GM21825 (cell line): ENCODE measurements around the gene AATF.

Experiments
- ATAC-seq: cut with Tn5 transposase; IDR thresholded peaks from one replicate; pipeline ENCODE4 v1.9.1; 2021; ENCODE audit warnings: mild to moderate bottlenecking, moderate library complexity; ENCODE audit not compliant: unreplicated experiment

Gene AATF

GRCh38 chr17:36977066-36977465, 28.3 kb downstream of the AATF start:
- ATAC-seq: no peak

DNA sequence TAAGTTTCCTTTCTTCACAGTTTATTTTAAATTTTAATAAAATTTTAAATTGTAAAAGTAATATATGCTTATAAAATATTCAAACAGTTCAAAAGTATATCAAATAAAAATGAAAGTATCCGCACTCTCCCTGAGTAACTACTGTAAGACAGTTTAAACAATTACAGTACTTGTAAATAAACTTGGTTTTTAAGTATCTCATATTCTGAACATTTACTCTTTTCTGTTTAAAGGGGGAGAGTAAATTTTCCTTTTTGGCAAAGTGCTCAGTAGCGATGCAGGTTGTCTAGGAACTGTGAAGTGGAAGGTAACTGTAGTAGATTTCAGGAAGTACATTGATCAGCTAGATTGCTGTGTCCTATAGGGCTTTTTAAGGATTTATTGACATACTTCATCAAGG, 28.8 kb downstream of the AATF start:
- ATAC-seq: no peak

- ATAC-seq: no peak
These were observed 30.2 kb downstream of the AATF start for GRCh38 chr17:36978810-36979564.

DNA sequence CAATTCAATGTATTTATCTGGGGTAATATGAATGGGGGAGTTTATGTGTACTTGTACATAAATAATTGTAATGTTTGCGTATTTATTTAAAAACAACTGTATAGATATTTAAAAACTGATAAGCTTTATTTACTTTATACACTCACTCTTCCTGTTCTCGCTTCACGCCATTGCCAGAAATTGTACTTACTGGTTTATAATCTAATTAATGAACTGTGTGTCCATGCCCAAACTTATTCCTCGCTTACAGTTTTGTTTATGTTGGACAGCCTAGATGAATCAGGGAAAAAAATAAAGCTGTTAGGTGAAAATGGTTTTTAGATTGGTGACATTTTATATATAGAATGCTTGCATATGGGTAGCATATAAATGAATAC, 30.8 kb downstream of the AATF start:
- ATAC-seq: no peak

DNA sequence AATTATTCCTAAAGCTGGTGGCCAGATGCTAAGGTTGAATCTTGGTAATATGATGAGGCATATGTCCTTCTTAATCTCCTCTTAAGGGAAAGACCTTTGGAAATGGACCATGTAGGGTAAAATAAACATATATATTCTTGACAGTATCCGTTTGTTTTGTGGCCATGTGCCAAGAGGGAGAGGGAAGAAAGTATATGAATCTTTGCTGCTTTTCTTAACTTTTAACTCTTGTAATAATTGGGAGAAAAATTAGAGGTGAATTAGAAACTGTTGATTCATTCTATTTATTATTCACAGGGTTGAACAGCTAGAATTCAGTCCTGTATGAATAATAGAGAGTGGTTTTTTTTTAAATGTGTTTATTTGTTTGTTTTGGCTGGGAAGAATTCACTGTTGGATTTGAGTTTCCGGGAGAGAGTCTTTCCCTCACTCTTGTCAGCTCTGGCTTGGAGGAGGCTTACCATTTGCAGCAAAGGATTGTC, 31.6 kb downstream of the AATF start:
- no peak for ATAC-seq

- ATAC-seq: no peak
These were observed 34.9 kb downstream of the AATF start for GRCh38 chr17:36983618-36984017.

DNA sequence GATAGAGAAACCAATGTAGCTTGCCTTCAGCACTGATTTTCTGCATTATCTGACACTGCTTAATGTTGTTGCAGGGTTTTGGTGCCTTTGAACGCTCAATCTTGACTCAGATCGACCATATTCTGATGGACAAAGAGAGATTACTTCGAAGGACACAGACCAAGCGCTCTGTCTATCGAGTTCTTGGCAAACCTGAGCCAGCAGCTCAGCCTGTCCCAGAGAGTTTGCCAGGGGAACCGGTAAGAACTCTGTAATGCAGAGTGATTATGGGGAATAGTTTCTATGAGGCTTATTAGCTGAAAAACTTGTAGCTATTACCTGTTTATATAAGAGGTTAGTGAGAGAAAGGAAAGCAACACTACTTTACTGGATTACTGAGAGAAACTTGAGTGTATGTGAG, 40.4 kb downstream of the AATF start:
- no peak for ATAC-seq

GRCh38 chr17:36992701-36993100, 43.9 kb downstream of the AATF start:
- no peak for ATAC-seq

DNA sequence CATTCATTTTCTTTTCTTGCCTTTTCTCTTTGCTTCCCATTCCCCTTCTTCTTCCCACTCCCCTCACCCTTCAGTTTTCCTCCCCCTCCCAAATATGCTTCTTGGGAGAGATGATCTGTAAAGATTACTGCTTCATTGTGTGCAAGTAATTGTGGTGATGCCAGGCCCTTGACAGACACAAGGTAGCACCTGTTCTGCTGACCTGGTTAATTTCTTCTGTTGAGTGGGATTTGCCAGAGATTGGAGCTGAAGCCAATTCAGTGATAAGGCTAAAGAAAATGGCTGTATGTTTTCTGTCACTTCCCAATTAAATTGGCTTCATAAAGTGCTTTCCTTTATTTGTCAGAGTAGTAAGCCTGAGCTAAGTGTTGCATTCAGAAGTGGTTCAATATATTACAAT, 44.5 kb downstream of the AATF start:
- ATAC-seq: no peak

GRCh38 chr17:36994438-36994837, 45.7 kb downstream of the AATF start:
- no peak for ATAC-seq

DNA sequence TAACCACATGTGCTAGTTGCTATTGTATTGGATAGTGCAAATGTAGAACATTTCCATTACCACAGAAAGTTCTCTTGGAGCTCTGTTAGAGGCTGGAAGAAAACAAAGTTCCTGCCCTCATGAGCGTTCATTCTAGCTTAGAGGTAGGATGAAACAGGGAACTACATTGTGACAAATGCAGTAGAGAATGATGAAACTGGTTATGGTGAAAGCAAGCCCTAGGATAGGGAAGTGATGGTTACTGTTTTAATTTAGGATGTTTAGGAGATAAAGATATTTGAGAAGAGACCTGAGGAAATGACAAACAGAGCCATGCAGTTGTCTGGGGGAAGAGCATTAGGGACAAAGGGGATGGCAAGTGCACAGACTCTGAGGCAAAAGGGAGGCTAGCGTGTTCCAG, 50.7 kb downstream of the AATF start:
- no peak for ATAC-seq

- no peak for ATAC-seq
These were observed 68.0 kb downstream of the AATF start for GRCh38 chr17:37016780-37017179.

DNA sequence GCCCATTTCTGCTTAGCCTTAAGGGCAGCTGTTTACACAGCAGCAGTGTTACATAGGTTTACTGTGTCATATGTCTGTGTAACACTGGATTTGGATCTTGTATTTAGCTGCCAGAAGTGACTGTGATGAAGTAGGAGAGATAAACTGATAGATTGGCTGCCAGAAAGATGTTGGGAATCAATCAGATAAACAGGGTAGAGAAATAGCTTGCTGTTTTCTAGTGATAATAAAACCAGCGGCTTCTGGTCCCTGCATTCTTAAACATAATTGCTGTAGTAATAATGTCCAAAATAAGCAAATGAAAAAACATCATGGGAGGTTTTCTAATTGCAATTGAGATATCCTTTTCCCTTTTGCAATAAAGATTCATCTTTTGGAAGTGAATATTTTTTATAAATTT, 68.7 kb downstream of the AATF start:
- no peak for ATAC-seq

DNA sequence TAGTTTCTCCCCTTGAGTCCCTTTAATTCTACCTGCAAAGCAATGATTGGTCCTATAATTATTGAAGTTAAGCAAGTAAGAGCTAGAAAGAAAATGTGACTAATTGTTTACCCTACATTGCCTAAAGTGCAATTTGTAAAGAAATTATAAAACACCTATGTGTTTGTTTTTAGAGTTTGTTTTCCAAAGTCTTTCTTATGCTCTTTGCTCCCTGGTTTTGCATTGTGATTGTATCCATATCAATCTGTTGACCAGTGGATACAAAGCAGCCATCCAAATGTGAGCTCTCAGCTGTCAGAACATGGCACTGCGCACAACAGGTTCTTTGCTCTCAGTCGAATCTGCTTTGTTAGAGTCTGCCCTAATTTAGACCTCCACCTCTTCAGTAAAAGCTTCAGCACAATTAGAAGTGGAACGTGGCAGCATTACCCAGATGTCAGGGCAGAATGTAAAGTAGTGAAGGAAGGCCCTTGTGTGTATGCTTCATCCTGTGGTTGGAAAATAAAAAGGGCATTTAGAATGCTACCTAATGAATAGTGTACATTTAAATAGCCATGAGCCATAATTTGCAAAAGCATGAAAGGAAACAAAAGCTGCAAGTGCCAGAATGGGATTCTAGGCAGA, 70.5 kb downstream of the AATF start:
- ATAC-seq: no peak

DNA sequence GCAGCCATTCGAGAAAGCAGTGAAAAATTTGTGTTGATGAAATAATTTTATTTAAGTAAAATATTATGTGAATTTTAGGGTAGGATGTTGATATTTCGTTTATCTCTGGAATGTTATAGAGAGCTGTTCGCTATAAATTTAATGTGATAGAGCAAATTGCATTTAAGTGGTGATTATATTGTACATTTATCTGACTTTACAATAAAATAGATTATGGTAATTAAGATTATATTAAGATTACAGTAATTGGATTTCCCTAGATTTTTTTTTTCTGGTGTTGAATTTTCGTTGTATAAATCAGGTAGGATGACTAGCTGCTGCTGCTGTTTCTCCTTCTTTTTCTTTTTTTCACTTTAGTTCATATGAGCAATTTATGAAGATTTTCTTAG, 71.0 kb downstream of the AATF start:
- ATAC-seq: no peak

GRCh38 chr17:37024181-37024637, 75.5 kb downstream of the AATF start:
- ATAC-seq: no peak

GRCh38 chr17:37025238-37025637, 76.5 kb downstream of the AATF start:
- no peak for ATAC-seq

DNA sequence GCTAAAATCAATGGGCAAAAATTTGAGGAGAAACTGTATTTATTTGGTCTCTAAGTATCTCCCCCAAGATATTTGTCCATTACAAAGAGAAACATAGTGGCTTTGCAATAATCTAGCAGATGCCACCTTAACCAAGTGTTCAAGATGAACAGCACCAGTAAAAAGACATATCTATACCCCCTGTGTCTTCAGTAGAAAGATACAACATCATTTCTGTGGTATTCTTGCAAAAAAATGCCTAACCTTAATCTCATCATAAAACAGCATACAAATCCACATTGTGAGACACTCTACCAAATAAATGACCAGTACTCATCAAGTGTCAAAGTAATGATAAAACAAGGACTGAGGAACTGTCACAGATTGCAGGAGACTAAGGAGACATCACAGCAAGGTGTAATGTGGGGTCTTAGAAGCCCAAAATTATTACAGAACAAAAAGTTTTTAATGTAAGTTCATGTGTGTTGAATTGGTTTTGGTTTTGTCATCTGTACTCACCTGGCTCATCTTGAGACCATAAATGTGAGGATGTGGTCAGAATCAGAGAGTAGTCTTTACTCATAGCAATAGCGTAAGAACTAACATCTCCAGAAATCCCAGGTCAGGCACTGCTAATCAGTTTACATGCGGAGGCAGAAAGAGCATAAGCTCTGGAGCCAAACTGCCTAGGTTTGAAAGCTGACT, 77.2 kb downstream of the AATF start:
- peak; percentile 60 for ATAC-seq

- ATAC-seq: no peak
These were observed 77.7 kb downstream of the AATF start for GRCh38 chr17:37026531-37026869.

GRCh38 chr17:37028040-37028439, 79.3 kb downstream of the AATF start:
- no peak for ATAC-seq

- ATAC-seq: no peak
These were observed 82.8 kb downstream of the AATF start for GRCh38 chr17:37031493-37032083.
